COLO829 (cell line): Measurements from ENCODE around the gene CEMP1.
"Not testable (repeated sequence)": the region's sequence is repeated elsewhere in the genome, so short reads cannot be mapped to it uniquely, and the experiment has no call there.

ENCODE experiments used
- DNase-seq: peaks from one replicate; pipeline ENCODE4 v3.0.0; 2012; ENCODE audit warnings: low spot score

CEMP1 gene

GRCh38 chr16:2531371-2531695 is at the start of gene CEMP1:
TSS of gene CEMP1 (minus strand) at chr16:2531408. CDS start at chr16:2531073, 335 bp downstream.
- DNase-seq = no peak

- DNase-seq = not testable (repeated sequence)
Observed at GRCh38 chr16:2580818-2581217, 49.6 kb upstream of the CEMP1 start.

GRCh38 chr16:2580143-2580542 is 48.9 kb upstream of the CEMP1 start:
- not testable (repeated sequence) for DNase-seq

GRCh38 chr16:2578905-2579304 is 47.7 kb upstream of the CEMP1 start:
- DNase-seq = not testable (repeated sequence)

GRCh38 chr16:2577044-2577443 is 45.8 kb upstream of the CEMP1 start:
- DNase-seq = not testable (repeated sequence)

GRCh38 chr16:2575839-2576238 is 44.6 kb upstream of the CEMP1 start:
- not testable (repeated sequence) for DNase-seq

- DNase-seq = not testable (repeated sequence)
Observed at GRCh38 chr16:2572704-2573103, 41.5 kb upstream of the CEMP1 start.

GRCh38 chr16:2568573-2568972 is 37.4 kb upstream of the CEMP1 start:
- DNase-seq = not testable (repeated sequence)

- DNase-seq = not testable (repeated sequence)
Observed at GRCh38 chr16:2567506-2567905, 36.3 kb upstream of the CEMP1 start.

GRCh38 chr16:2560798-2561133 is 29.6 kb upstream of the CEMP1 start:
- DNase-seq = not testable (repeated sequence)

- DNase-seq = not testable (repeated sequence)
Observed at GRCh38 chr16:2560131-2560797, 29.1 kb upstream of the CEMP1 start.

- DNase-seq = not testable (repeated sequence)
Observed at GRCh38 chr16:2557150-2557549, 25.9 kb upstream of the CEMP1 start.

- DNase-seq = not testable (repeated sequence)
Observed at GRCh38 chr16:2554709-2555425, 23.7 kb upstream of the CEMP1 start.

- DNase-seq = not testable (repeated sequence)
Observed at GRCh38 chr16:2551420-2551889, 20.2 kb upstream of the CEMP1 start.

- DNase-seq = not testable (repeated sequence)
Observed at GRCh38 chr16:2550283-2550878, 19.2 kb upstream of the CEMP1 start.

- not testable (repeated sequence) for DNase-seq
Observed at GRCh38 chr16:2543771-2544170, 12.6 kb upstream of the CEMP1 start.

- not testable (repeated sequence) for DNase-seq
Observed at GRCh38 chr16:2541409-2541808, 10.2 kb upstream of the CEMP1 start.

- DNase-seq = not testable (repeated sequence)
Observed at GRCh38 chr16:2540912-2541311, 9.7 kb upstream of the CEMP1 start.

- not testable (repeated sequence) for DNase-seq
Observed at GRCh38 chr16:2539845-2540458, 8.7 kb upstream of the CEMP1 start.

- DNase-seq = not testable (repeated sequence)
Observed at GRCh38 chr16:2539192-2539844, 8.1 kb upstream of the CEMP1 start.

- peak; percentile 83 for DNase-seq
Observed at GRCh38 chr16:2537451-2538379, 6.5 kb upstream of the CEMP1 start, which contains the start of gene PDPK1. TSS of gene PDPK1 (plus strand) at chr16:2538021. CDS start at chr16:2538113, 92 bp downstream.
